ENCODE data around the gene TENM3.

- TF ChIP-seq CTCF (IDR thresholded peaks at IDR 0.05): no peak
- no peak for TF ChIP-seq POLR2A (IDR thresholded peaks at IDR 0.05)
Measured at GRCh38 chr4:182350041-182350440, 106.8 kb downstream of the TENM3 start.

Data from testis (tissue), 2 donors.